ACC112 (cell line): ENCODE results near the gene AMOTL2.
A peak's percentile ranks its signal among the peaks of the same experiment; 100 is the strongest.

Experiments used
- H2AFZ ChIP-seq: fragments of 200-600 bp; sonication (generic); one replicate; pipeline ENCODE4 v1.6.0; 2017; ENCODE audit warnings: antibody characterized with exemption, low read length; ENCODE audit not compliant: unreplicated experiment
- H3K27ac ChIP-seq: fragments of 200-600 bp; sonication (generic); 2 replicates; pipeline ENCODE4 v1.5.1; 2014; ENCODE audit warnings: low read depth, mild to moderate bottlenecking, antibody characterized with exemption, low read length, moderate library complexity
- H3K27me3 ChIP-seq: fragments of 200-600 bp; sonication (generic); 2 replicates; pipeline ENCODE4 v1.6.1; 2014; ENCODE audit warnings: mild to moderate bottlenecking, antibody characterized with exemption, low read length, moderate library complexity, mixed read lengths; ENCODE audit not compliant: insufficient read depth
- H3K36me3 ChIP-seq: fragments of 200-600 bp; sonication (generic); 2 replicates; pipeline ENCODE4 v1.6.1; 2016; ENCODE audit warnings: mild to moderate bottlenecking, antibody characterized with exemption, low read length, moderate library complexity, mixed read lengths; ENCODE audit not compliant: insufficient read depth
- H3K4me1 ChIP-seq: fragments of 200-600 bp; sonication (generic); one replicate; pipeline ENCODE4 v1.6.1; 2016; ENCODE audit warnings: low read length, mixed read lengths; ENCODE audit not compliant: insufficient read depth, unreplicated experiment, control insufficient read depth
- H3K4me3 ChIP-seq: fragments of 200-600 bp; sonication (generic); 2 replicates; pipeline ENCODE4 v1.5.1; 2014; ENCODE audit warnings: mild to moderate bottlenecking, low read depth, low read length
- H3K79me2 ChIP-seq: fragments of 200-600 bp; sonication (generic); one replicate; pipeline ENCODE4 v1.6.0; 2016; ENCODE audit warnings: low read length; ENCODE audit not compliant: control insufficient read depth, unreplicated experiment, insufficient read depth

Gene AMOTL2

DNA sequence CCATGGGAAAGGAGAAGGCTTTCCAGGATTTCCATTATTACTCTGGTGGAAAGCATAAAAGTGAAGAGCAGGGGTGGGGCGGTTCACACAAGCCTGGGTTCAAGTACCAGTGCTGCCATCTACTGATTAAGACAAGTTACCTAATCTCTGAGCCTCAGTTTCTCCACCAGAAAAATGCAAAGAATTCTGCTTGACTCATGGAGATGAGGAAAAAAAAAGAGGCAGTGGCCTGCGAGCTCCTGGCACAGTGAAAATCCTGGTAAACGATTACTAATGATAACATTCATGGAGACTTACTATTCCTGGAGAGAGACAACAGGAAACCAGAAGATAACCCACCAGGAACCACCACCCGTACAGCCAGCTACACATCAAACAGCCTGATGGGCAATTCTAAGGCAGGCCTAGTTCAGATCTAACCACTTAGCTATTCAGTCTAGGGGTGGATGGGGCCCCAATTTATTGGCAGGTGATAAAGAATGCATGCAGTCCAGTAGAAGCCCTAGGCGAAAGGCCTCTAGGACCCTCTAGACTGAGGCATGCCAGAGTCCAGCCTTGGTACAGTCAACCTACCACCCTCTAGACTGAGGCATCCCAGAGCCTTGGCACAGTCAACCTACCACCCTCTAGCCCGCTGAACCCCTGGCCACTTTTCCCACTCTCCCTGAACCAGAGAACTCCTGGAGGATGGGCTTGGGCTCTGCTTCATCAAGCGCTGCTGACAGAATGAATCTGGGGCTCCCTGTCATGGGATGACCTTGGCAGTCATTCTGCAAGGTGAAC, 2.5 kb downstream of the AMOTL2 start:
- Histone ChIP-seq H3K79me2 (peaks cover 67% of the 10 kb centered on the region), H3K27ac (peak overlapping the region; percentile 76), H3K4me3 (peak overlapping the region; percentile 97), H3K27me3 (no peaks in the 10 kb centered on the region), H3K36me3 (peaks cover 39% of the 10 kb centered on the region), H2AFZ (no peak overlapping the region), H3K4me1 (peaks cover 63% of the 10 kb centered on the region)

DNA sequence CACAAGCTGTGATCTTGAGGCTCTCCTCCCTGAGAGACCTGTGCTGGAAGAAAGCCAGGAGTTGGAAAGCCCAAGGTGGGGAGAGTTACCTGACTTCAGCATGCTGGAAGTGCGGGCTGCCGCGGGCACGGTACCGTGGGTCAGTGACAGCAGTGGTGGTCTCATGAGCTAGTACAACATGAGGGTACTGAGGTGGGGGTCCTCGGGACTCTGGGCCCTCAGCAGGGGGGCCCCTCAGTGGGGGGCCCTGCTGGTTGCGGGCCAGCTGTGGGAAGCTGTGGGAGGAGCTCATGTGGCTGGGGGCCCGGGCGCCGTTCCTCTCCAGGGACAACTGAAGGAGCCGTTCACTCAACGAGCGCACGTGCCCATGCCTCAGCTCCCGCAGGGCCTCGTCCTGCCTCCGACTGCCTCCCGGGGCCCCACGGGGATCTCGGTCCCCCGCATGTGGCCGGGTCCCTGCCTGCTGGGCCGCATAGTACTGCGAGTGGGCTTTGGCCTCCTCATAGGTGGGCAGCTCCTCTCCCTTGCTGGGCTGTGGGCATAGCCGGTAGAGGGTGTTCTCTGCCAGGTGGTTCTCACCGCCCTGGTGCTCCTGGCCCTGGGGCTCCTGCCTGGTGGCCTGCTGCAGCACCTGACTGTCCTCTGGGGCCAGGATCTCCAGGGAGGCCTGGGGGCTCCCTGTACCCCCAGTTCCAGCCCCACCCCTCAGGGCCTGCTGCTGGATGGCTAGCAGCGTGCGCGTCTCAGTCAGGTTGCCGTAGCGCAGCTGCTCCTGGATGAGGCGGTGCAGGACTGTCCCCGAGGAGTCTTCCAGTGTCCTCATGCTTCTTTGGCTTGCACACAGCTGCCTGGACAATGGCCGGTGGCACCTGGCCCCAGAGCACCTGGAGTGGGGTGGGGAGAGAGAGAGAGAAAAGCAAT, 3.4 kb downstream of the AMOTL2 start:
- H3K4me1 ChIP-seq, result peaks cover 70% of the 10 kb centered on the region
- no peak overlapping the region for H2AFZ ChIP-seq
- H3K27ac ChIP-seq, result peak overlapping the region; percentile 76
- H3K79me2 ChIP-seq, result peaks cover 67% of the 10 kb centered on the region
- H3K4me3 ChIP-seq, result peak overlapping the region; percentile 97
- no peaks in the 10 kb centered on the region for H3K27me3 ChIP-seq
- H3K36me3 ChIP-seq, result peaks cover 46% of the 10 kb centered on the region

DNA sequence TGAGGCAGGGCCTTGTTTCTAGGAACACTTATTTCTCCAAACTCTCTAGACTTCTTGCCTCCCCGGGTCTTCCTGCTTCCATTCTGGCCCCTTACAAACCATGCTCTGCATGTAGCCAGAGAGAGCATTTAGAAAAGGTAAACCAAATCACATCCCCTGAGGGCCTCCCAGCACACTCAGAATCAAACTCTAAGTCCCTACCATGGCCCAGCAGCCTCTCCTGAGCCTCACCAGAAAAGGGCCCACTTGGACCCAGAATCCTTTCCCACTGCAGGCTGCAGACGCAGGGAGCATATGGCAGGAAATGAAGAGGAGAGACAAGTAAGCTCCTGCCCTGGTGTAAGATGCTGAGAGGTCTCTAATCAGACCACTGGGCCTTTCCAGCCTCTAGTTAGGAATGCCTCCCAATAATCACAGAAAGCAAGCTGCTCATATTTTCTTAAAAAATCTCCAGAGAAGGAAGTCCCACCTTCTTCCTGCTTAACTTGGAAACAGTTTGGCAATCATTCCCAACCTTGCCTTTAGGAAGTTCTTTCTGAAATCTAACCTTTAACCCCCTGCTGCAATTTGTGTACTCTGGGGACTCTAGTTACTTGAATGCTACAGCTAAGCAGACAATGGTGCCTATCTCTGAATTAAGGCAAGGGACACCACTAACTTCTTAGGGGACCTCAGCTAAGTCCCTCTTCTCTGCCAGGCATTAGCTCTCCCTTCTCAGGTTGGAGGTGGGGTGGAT, 4.2 kb downstream of the AMOTL2 start:
- Histone ChIP-seq H3K4me3 (peak overlapping the region; percentile 97), H2AFZ (no peak overlapping the region), H3K4me1 (peaks cover 73% of the 10 kb centered on the region), H3K79me2 (peaks cover 67% of the 10 kb centered on the region), H3K27ac (peak overlapping the region; percentile 76), H3K36me3 (peaks cover 52% of the 10 kb centered on the region), H3K27me3 (no peaks in the 10 kb centered on the region)

DNA sequence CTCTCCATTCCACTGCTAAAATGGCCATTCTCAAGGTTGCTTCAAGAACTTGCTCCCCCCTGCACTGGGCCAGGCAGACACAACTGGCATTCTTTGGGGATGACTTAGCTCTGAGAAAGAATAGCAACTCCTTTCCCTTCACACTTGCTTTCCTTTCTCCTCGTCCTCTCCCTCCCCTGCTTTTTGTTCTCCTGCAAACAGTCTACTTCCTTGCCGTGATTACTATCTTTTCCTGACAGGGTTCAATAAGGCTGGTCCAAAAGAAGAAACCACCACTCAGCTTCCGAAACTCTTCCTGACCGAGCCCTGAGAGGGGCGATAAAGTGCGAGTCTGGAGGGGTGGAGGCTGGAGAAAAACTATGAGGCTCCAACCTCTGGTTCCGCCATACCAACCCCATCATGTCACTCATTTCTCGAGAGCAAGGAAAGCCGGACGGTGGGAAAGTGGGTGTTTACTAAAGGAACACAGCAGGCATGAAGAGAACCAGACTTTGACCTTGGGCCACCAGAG, 5.0 kb downstream of the AMOTL2 start:
- no peak overlapping the region for H2AFZ ChIP-seq
- peaks cover 63% of the 10 kb centered on the region for H3K79me2 ChIP-seq
- H3K4me1 ChIP-seq, result peaks cover 76% of the 10 kb centered on the region
- peak overlapping the region; percentile 97 for H3K4me3 ChIP-seq
- no peaks in the 10 kb centered on the region for H3K27me3 ChIP-seq
- H3K27ac ChIP-seq, result peak overlapping the region; percentile 76
- H3K36me3 ChIP-seq, result peaks cover 52% of the 10 kb centered on the region

DNA sequence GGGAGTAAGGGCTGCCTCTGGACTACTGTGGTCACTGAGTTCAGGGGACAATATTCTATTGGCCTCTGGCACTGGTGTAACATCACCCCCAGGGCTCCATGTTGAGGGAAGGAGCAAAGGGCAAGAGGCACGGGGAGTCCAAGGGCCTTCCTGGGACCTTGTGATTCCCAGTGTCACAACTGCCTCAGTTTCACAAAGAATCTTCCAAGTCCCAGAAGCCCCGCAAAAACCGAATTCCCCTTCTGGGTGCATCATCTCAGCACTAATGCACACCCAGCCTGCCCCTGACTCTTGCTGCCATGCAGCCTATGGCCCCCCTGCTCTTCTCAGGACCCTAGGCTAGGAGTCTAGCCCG, 5.5 kb downstream of the AMOTL2 start:
- Histone ChIP-seq H2AFZ (no peak overlapping the region), H3K79me2 (peaks cover 59% of the 10 kb centered on the region), H3K4me3 (peak overlapping the region; percentile 7; the same call in 1 of the 2 replicates), H3K27me3 (no peaks in the 10 kb centered on the region), H3K27ac (peak overlapping the region; percentile 76), H3K36me3 (peaks cover 52% of the 10 kb centered on the region), H3K4me1 (peaks cover 80% of the 10 kb centered on the region)

DNA sequence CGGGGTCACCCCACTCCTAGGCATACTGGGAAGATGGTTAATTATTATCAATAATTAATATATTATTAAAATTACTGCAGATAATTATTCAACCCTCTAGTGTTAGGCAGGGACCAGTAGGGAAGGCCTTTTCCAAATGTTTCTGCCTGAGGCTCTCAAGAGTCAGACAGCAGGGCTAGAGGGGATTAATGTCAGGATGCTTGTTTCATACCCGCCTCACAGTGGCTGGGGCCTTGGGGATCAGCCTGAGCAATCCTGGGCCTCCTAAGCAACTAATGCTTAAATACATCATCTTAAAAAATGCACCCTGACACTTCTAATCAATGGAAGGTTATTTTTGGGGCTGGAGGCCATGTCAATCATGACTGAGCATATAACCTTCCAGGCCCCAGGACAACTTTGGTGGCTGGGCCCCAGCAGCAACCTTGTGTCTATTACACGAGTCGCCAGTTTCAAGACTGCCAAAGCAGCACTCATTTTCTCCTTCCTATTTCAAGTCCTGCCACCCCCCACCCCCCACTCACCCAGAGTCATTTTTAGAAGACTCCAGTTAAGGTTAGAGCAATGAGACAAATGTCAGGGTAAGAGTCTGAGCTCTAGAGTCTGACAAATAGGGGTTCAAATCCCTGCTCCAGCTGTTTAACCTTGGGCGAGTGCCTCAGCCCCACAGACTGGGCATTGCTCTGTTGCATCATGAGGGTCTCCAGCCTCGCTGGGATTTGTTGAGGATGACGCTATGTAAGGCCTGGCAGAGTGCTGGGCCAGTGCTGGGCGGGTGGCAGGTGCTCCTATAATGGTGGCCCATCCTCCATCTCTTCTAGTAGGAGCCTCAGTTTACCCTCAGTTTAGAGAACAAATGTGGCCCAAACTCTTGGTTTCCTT, 6.1 kb downstream of the AMOTL2 start:
- H3K79me2 ChIP-seq, result peaks cover 59% of the 10 kb centered on the region

DNA sequence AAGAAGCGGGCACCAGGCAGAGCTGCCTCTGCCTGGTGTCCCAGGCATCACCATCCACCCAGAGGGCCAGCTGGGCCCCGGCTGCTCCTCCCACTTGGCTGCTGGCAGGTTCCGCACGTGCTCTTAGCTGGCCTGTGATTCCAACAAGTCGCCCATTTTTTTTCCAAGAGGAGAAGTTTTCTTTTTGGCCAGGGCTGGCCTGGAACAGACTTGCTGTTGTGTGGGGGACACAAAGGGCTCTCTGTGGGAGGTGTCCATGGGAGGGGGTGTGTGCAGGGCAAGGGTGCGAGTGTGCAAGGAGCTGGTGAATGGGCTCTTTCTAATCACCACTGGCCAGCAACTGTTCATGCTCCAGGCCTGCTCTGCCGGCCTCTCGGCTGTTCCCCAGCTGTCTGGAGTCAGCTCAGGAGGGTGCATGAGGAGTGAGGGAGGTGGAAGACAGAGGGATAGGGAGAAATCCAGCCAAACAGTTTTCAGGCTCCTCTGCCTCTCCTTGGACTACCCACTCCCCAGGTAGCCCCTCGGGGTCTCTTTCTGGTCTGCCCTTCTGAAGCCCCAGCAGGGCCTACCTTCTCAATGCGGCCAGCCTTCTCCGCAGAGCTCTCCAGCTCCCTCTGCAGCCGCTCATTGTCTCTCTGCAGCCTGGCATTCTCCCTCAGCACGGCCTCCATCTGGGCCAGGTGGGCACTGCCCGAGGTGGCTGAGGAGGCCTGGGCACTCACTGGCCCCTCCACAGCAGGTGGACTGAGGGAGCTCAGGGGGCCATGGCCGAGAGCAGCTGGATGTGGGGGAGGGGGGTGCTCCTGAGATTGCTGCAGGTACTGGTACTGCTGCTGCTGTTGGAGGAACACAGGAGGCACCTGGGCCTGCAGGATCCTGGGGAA, 7.1 kb downstream of the AMOTL2 start:
- Histone ChIP-seq H3K27ac (peak overlapping the region; percentile 76), H3K36me3 (peaks cover 58% of the 10 kb centered on the region), H3K4me1 (peaks cover 93% of the 10 kb centered on the region), H3K27me3 (no peaks in the 10 kb centered on the region), H3K4me3 (no peak overlapping the region), H3K79me2 (peaks cover 59% of the 10 kb centered on the region), H2AFZ (no peak overlapping the region)

More for the DNA sequence above, 6.1 kb downstream of the AMOTL2 start:
- Histone ChIP-seq H2AFZ (no peak overlapping the region), H3K27ac (peak overlapping the region; percentile 76), H3K36me3 (peaks cover 52% of the 10 kb centered on the region), H3K4me3 (no peak overlapping the region), H3K4me1 (peaks cover 86% of the 10 kb centered on the region), H3K27me3 (no peaks in the 10 kb centered on the region)

DNA sequence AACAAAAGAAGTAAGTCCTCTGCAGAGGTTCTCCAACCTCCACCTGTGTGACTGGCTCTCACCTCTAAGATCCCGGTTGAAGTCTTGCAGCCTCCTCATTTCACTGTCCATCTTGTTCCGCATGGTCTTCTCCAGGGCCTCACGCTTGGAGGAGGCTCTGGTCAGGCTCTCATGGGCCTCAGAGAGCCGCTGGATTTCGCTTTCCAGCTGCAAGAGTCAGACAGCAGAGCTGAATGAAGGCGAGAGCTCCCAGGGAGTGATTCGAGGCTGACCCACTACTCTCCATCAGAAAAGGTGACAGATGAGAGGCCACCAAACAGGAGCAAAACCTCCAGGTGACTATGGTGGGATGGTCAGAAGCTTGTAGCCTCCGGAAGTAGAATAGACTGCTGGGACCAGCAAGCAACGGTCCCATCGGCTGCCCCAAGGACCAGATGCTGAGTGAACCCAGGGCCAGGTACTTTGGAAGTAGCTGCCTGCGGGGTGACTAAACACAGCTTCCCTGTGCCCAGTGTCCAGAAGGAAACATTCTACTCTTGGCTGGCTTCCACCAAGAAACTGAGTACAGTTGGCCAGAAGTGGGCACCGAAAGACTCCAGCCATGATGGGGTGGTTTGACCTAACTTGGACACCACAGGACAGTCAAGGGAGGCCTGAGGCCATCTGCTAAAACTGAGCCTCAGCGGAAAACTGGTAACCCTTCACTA, 7.9 kb downstream of the AMOTL2 start:
- no peak overlapping the region for H2AFZ ChIP-seq
- H3K79me2 ChIP-seq, result peaks cover 58% of the 10 kb centered on the region
- H3K4me1 ChIP-seq, result peaks cover 93% of the 10 kb centered on the region
- peaks cover 62% of the 10 kb centered on the region for H3K36me3 ChIP-seq
- H3K27me3 ChIP-seq, result no peaks in the 10 kb centered on the region
- H3K27ac ChIP-seq, result peak overlapping the region; percentile 76
- no peak overlapping the region for H3K4me3 ChIP-seq

DNA sequence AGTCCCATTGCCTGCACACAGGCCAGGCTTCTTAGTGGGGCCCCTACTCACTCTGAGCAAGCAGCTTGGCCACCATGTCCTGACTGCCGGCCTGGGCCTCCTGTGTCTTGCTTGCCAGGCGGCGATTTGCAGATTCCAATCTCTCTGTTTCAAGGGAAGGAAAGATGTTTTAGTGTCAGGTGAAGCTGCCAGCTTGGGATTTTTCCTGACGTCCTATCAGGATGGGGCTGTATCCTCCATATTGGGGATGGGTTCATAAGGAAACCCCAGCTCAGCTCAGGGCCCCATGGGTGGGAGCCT, 8.5 kb downstream of the AMOTL2 start:
- Histone ChIP-seq H3K36me3 (peaks cover 59% of the 10 kb centered on the region), H3K79me2 (peaks cover 54% of the 10 kb centered on the region), H3K4me3 (no peak overlapping the region), H2AFZ (no peak overlapping the region), H3K27me3 (no peaks in the 10 kb centered on the region), H3K27ac (peak overlapping the region; percentile 76), H3K4me1 (peaks cover 92% of the 10 kb centered on the region)
